ENCODE data around the gene COL6A3. TPM values are rescaled to one million over a fixed set of nuclear protein-coding genes. Genes with fewer than 3 reads are reported as not detected.

COL6A3 gene
- total and polyA plus RNA-seq, 2 donors (not counting 1 experiment from before 2014, with no cell fraction given): 316 to 1,525 TPM

GRCh38 chr2:237324837-237325236 lies 89.1 kb downstream of the COL6A3 start:
- peaks cover 4% of the 10 kb centered on the region for H3K79me2 ChIP-seq (ENCODE audit: control insufficient read depth, insufficient read depth, low read length)

GRCh38 chr2:237324405-237324831 lies 89.5 kb downstream of the COL6A3 start:
- H3K27me3 ChIP-seq (ENCODE audit: control insufficient read depth, insufficient read depth, low read length): no peaks in the 10 kb centered on the region
- peaks cover 36% of the 10 kb centered on the region for H3K4me1 ChIP-seq (ENCODE audit: control insufficient read depth, extremely low read depth, insufficient read depth, low read length)
- no peak for TF ChIP-seq CTCF (conservative IDR thresholded peaks at IDR 0.05 in 1 of 2, IDR thresholded peaks at IDR 0.05 in 1 of 2; ENCODE audit: low read depth in 1 of 2, low read length in 2 of 2)
- no peak for TF ChIP-seq EZH2 (IDR thresholded peaks at IDR 0.05; ENCODE audit: low read length, missing control alignments)
- no peak overlapping the region for H3K9ac ChIP-seq (ENCODE audit: insufficient read depth, low read length)
- no peaks in the 10 kb centered on the region for H4K20me1 ChIP-seq (ENCODE audit: control insufficient read depth, extremely low read depth, insufficient read depth, low read length)
- H3K27ac ChIP-seq (ENCODE audit: insufficient read depth, low read length): peak overlapping the region; percentile 70
- peaks cover 32% of the 10 kb centered on the region for H3K36me3 ChIP-seq (ENCODE audit: control insufficient read depth, insufficient read depth, low read length)
- no peak overlapping the region for H3K4me2 ChIP-seq (ENCODE audit: extremely low read depth, insufficient read depth, low read length)
- H3K9me3 ChIP-seq (ENCODE audit: control insufficient read depth, insufficient read depth, low read depth, low read length): no peaks in the 10 kb centered on the region
- peaks cover 4% of the 10 kb centered on the region for H3K79me2 ChIP-seq (ENCODE audit: control insufficient read depth, insufficient read depth, low read length)
- peak; percentile 53 to 85 for DNase-seq (ENCODE audit: low read depth in 2 of 2)
- no peak overlapping the region for H3K4me3 ChIP-seq (replicated peaks in 1 of 4; ENCODE audit: control extremely low read depth in 1 of 4, insufficient read depth in 1 of 4, low read depth in 3 of 4, low read length in 4 of 4)
- H2AFZ ChIP-seq (ENCODE audit: low read length): no peak overlapping the region

More at GRCh38 chr2:237324837-237325236, 89.1 kb downstream of the COL6A3 start:
- no peak overlapping the region for H3K4me2 ChIP-seq (ENCODE audit: extremely low read depth, insufficient read depth, low read length)
- TF ChIP-seq CTCF (conservative IDR thresholded peaks at IDR 0.05 in 1 of 2, IDR thresholded peaks at IDR 0.05 in 1 of 2; ENCODE audit: low read depth in 1 of 2, low read length in 2 of 2): no peak
- no peak for TF ChIP-seq EZH2 (IDR thresholded peaks at IDR 0.05; ENCODE audit: low read length, missing control alignments)
- peak; percentile 45 to 90 for DNase-seq (ENCODE audit: low read depth in 2 of 2)
- peaks cover 32% of the 10 kb centered on the region for H3K36me3 ChIP-seq (ENCODE audit: control insufficient read depth, insufficient read depth, low read length)
- H2AFZ ChIP-seq (ENCODE audit: low read length): no peak overlapping the region
- H3K27me3 ChIP-seq (ENCODE audit: control insufficient read depth, insufficient read depth, low read length): no peaks in the 10 kb centered on the region
- no peak overlapping the region for H3K9ac ChIP-seq (ENCODE audit: insufficient read depth, low read length)
- H4K20me1 ChIP-seq (ENCODE audit: control insufficient read depth, extremely low read depth, insufficient read depth, low read length): no peaks in the 10 kb centered on the region
- H3K4me1 ChIP-seq (ENCODE audit: control insufficient read depth, extremely low read depth, insufficient read depth, low read length): peaks cover 36% of the 10 kb centered on the region
- H3K4me3 ChIP-seq (replicated peaks in 1 of 4; ENCODE audit: control extremely low read depth in 1 of 4, insufficient read depth in 1 of 4, low read depth in 3 of 4, low read length in 4 of 4): no peak overlapping the region
- peak overlapping the region; percentile 70 for H3K27ac ChIP-seq (ENCODE audit: insufficient read depth, low read length)
- no peaks in the 10 kb centered on the region for H3K9me3 ChIP-seq (ENCODE audit: control insufficient read depth, insufficient read depth, low read depth, low read length)

- H4K20me1 ChIP-seq (ENCODE audit: control insufficient read depth, extremely low read depth, insufficient read depth, low read length): no peaks in the 10 kb centered on the region
- H3K27ac ChIP-seq (ENCODE audit: insufficient read depth, low read length): no peak overlapping the region
- peaks cover 32% of the 10 kb centered on the region for H3K36me3 ChIP-seq (ENCODE audit: control insufficient read depth, insufficient read depth, low read length)
- H3K27me3 ChIP-seq (ENCODE audit: control insufficient read depth, insufficient read depth, low read length): no peaks in the 10 kb centered on the region
- H3K9ac ChIP-seq (ENCODE audit: insufficient read depth, low read length): no peak overlapping the region
- no peak overlapping the region for H2AFZ ChIP-seq (ENCODE audit: low read length)
- no peak overlapping the region for H3K4me3 ChIP-seq (replicated peaks in 1 of 4; ENCODE audit: control extremely low read depth in 1 of 4, insufficient read depth in 1 of 4, low read depth in 3 of 4, low read length in 4 of 4)
- H3K4me2 ChIP-seq (ENCODE audit: extremely low read depth, insufficient read depth, low read length): no peak overlapping the region
- TF ChIP-seq CTCF (conservative IDR thresholded peaks at IDR 0.05 in 1 of 2, IDR thresholded peaks at IDR 0.05 in 1 of 2; ENCODE audit: low read depth in 1 of 2, low read length in 2 of 2) (no peak), EZH2 (IDR thresholded peaks at IDR 0.05; ENCODE audit: low read length, missing control alignments) (no peak)
- no peaks in the 10 kb centered on the region for H3K9me3 ChIP-seq (ENCODE audit: control insufficient read depth, insufficient read depth, low read depth, low read length)
- peaks cover 4% of the 10 kb centered on the region for H3K79me2 ChIP-seq (ENCODE audit: control insufficient read depth, insufficient read depth, low read length)
- DNase-seq (ENCODE audit: low read depth in 2 of 2): no peak
- peaks cover 36% of the 10 kb centered on the region for H3K4me1 ChIP-seq (ENCODE audit: control insufficient read depth, extremely low read depth, insufficient read depth, low read length)
These were observed 90.3 kb downstream of the COL6A3 start for GRCh38 chr2:237323656-237324055.
